ENCODE measurements around the gene HOXD9.
A peak's percentile ranks its signal among the peaks of the same experiment; 100 is the strongest.

Gene HOXD9

GRCh38 chr2:176149939-176150583, 27.5 kb downstream of the HOXD9 start:
- ChIA-PET CTCF (interaction anchor here (0.8 to 16.2 kb wide), 7 partner anchors 9 to 504 kb away, joined by 3 to 190 read pairs (median 4); no protein-coding TSS in a partner anchor), POLR2A (no interaction called here)
- H3K4me3 ChIP-seq (ENCODE audit: low read depth, low read length): no peak overlapping the region
- DNase-seq (ENCODE audit: low read depth, low spot score): no peak
- TF ChIP-seq, protein P1, sequence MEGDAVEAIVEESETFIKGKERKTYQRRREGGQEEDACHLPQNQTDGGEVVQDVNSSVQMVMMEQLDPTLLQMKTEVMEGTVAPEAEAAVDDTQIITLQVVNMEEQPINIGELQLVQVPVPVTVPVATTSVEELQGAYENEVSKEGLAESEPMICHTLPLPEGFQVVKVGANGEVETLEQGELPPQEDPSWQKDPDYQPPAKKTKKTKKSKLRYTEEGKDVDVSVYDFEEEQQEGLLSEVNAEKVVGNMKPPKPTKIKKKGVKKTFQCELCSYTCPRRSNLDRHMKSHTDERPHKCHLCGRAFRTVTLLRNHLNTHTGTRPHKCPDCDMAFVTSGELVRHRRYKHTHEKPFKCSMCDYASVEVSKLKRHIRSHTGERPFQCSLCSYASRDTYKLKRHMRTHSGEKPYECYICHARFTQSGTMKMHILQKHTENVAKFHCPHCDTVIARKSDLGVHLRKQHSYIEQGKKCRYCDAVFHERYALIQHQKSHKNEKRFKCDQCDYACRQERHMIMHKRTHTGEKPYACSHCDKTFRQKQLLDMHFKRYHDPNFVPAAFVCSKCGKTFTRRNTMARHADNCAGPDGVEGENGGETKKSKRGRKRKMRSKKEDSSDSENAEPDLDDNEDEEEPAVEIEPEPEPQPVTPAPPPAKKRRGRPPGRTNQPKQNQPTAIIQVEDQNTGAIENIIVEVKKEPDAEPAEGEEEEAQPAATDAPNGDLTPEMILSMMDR (IDR thresholded peaks at IDR 0.05; ENCODE audit: insufficient read depth, low read length, missing control alignments): no peak

DNA sequence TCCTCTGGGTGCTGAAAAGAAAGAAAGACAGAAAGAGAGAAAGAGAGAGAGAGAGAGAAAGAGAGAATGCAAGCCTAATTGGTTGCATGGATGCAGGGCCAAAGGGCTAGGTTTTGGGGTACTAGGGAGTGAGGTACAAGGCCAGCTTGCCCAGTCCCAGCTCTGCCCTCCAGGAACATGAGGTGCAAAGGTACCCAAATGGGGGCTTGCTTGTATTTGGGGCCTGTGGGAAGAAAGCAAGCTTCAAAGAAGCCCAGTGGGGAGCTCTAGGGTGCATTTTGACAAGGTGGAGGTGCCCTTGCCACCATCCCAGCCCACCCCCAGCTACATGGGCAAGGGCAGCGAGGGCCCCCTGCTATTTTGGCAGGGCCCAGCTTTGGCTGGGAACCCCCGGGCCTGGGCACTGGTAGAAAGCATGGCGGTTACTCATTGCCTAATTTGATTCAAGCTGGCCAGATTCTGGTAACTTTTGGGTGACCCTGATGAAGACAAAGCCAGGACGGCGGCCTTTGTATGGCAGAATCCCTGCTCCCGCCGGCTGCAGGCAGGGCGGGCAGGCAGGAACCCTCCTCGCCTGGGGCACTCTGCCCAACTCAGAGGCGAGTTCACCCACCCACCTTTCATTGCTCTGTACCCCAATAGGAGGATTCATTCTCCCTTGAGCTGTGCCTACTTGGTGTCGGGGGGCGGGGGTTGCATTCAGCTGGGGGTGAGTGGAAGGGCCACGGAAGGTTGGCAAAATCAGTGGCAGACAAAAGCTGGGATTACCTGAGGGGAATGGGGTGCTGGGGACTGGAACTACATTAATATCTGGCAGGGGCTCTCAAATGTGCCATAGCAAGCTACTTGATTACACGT, 28.3 kb downstream of the HOXD9 start:
- POLR2A ChIA-PET: interaction anchor here (1.2 kb wide), 1 partner anchor 11 kb away, joined by 5 read pairs; no protein-coding TSS in a partner anchor

DNA sequence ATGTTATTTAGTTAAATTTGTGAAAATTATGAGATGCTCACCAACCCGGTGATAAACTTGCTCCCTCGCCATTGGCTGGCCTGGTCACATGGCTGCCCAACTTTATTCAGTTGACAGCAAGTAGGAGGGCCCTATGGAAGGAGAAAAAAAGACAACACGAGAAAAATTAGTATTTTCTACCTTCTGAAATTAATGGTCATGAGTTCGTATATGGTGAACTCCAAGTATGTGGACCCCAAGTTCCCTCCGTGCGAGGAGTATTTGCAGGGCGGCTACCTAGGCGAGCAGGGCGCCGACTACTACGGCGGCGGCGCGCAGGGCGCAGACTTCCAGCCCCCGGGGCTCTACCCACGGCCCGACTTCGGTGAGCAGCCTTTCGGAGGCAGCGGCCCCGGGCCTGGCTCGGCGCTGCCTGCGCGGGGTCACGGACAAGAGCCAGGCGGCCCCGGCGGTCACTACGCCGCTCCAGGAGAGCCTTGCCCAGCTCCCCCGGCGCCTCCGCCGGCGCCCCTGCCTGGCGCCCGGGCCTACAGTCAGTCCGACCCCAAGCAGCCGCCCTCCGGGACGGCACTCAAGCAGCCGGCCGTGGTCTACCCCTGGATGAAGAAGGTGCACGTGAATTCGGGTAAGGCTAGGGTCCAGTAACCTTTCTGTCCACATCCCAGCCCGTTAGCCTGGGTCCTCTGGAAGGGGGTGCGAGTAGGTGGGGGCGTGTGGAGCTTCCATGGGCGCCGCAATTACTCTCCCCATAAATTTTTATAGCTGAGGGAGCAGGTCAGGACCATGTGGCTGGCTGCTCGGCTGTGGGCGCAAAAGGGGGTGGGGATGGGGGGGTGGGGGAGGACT, 29.1 kb downstream of the HOXD9 start, which contains the start of gene HOXD4:
Gene HOXD4, plus strand, starts transcription at position 109 of the 846 bp plus-strand sequence. Its CDS starts 84 bp downstream, at position 193.
- TF ChIP-seq, protein P1 (IDR thresholded peaks at IDR 0.05; ENCODE audit: insufficient read depth, low read length, missing control alignments): no peak
- no peak for DNase-seq (ENCODE audit: low read depth, low spot score)
- peak within 1 kb of the TSS; percentile 39 for H3K4me3 ChIP-seq (ENCODE audit: low read depth, low read length)
- CTCF ChIA-PET: interaction anchor here (0.7 to 16.2 kb wide), 10 partner anchors 10 to 503 kb away, joined by 3 to 190 read pairs (median 4); no protein-coding TSS in a partner anchor
- POLR2A ChIA-PET: interaction anchor here (1.2 kb wide), 1 partner anchor 10 kb away, joined by 5 read pairs; no protein-coding TSS in a partner anchor

More for the DNA sequence above, 28.3 kb downstream of the HOXD9 start:
- CTCF ChIA-PET: interaction anchor here (0.7 to 16.2 kb wide), 10 partner anchors 9 to 503 kb away, joined by 3 to 190 read pairs (median 4); no protein-coding TSS in a partner anchor
- no peak for DNase-seq (ENCODE audit: low read depth, low spot score)
- H3K4me3 ChIP-seq (ENCODE audit: low read depth, low read length): no peak overlapping the region
- TF ChIP-seq, protein P1 (IDR thresholded peaks at IDR 0.05; ENCODE audit: insufficient read depth, low read length, missing control alignments): no peak

GRCh38 chr2:176152350-176153181, 30.0 kb downstream of the HOXD9 start:
- POLR2A ChIA-PET: interaction anchor here (1.2 kb wide), 1 partner anchor 9 kb away, joined by 5 read pairs; no protein-coding TSS in a partner anchor
- TF ChIP-seq, protein P1 (IDR thresholded peaks at IDR 0.05; ENCODE audit: insufficient read depth, low read length, missing control alignments): no peak

DNA sequence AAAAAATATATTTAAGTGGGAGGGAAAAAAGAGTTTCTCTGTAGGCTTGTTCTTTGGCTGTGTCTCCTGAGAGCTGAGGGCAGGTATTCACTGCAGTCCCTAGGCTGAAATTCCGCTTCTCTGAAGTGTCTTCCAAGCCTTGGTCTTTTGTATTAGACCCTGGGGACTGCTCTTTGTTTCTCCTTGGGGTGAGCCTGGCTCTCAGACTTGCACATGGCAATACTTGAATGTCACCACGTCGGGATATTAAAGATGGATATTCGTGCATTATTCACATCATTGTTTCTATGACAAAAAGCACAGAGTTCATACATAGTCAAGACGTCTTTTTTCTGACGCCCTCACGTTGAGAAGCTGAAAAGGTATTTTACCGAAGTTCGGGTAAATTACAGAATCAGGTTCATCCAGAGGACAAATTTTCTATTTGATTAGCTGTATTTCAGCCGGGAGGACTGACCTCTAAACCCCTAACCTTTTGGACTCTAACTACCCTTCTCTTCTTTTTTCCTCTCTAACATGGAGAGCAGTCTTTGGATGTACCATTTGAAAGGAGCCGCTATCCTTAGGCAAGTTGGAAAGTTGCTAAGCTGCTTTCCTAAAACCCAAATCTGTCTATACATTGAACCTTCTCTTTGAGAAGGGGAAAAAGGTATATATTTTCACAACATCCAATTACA, 32.2 kb downstream of the HOXD9 start:
- ChIA-PET POLR2A (no interaction called here), CTCF (interaction anchor here (1.2 to 16.2 kb wide), 7 partner anchors 13 to 497 kb away, joined by 3 to 190 read pairs (median 7); partner anchors contain the start of gene HOXD1)
- TF ChIP-seq, protein P1 (IDR thresholded peaks at IDR 0.05; ENCODE audit: insufficient read depth, low read length, missing control alignments): no peak
- H3K4me3 ChIP-seq (ENCODE audit: low read depth, low read length): no peak overlapping the region
- no peak for DNase-seq (ENCODE audit: low read depth, low spot score)

More at GRCh38 chr2:176152350-176153181, 30.0 kb downstream of the HOXD9 start:
- CTCF ChIA-PET: interaction anchor here (1.3 to 16.2 kb wide), 4 partner anchors 11 to 501 kb away, joined by 4 to 190 read pairs (median 5); no protein-coding TSS in a partner anchor
- DNase-seq (ENCODE audit: low read depth, low spot score): no peak
- H3K4me3 ChIP-seq (ENCODE audit: low read depth, low read length): peak overlapping the region; percentile 39

Data from AG04449 (cell line).